ENCODE measurements around the gene MBNL3. TPM values are rescaled to one million over a fixed set of nuclear protein-coding genes. Genes with fewer than 3 reads are reported as not detected.
A peak's percentile ranks its signal among the peaks of the same experiment; 100 is the strongest.

Gene MBNL3, protein sequence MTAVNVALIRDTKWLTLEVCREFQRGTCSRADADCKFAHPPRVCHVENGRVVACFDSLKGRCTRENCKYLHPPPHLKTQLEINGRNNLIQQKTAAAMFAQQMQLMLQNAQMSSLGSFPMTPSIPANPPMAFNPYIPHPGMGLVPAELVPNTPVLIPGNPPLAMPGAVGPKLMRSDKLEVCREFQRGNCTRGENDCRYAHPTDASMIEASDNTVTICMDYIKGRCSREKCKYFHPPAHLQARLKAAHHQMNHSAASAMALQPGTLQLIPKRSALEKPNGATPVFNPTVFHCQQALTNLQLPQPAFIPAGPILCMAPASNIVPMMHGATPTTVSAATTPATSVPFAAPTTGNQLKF
- total RNA-seq = 10 to 100 TPM; 13.7 to 59.9 (median 20.3) TPM

DNA sequence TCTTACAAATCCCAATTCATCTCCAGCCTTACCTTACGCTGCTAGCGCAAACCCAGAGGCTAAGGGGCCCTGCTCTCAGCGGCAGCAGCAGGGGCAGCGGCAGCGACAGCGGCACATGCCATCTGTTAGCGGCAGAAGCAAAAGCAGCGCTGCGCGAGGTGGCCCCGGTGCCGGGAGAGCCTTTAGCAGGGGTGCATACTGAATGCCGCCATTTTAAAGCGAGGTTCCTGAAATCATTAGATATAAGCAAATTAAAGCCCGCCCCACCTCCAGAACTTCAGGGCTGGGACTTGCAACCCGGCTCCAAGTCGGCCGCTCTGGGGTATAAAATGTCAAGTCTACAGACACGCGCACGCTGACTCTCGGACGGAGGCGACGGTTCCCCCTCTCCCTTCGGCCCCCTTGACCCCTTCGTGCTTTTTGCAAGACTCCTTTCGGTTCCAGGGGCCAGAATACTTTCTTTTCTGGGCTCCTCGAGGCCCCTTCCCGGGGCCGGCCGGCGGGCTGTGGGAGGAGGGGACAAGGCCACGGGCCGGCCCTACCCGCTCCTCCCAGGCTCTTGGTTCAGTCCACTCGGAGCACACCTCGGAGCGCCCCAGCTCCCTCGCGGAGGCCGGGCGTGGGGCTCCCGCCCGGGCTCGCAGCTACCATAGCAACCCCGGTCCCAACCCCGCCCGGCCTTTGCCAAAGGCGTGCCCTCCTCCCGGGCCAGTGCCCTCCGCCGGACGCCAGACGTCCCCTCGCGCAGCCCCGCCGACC is at the start of gene MBNL3:
MBNL3 (minus strand) TSS at position 220 of the 759 bp plus-strand sequence. CDS start 49,427 bp downstream, outside the sequence.
- no peak for DNase-seq (ENCODE audit: low spot score)
- ATAC-seq (ENCODE audit: low FRiP score) = peak; percentile 88
- TF ChIP-seq, protein P1, sequence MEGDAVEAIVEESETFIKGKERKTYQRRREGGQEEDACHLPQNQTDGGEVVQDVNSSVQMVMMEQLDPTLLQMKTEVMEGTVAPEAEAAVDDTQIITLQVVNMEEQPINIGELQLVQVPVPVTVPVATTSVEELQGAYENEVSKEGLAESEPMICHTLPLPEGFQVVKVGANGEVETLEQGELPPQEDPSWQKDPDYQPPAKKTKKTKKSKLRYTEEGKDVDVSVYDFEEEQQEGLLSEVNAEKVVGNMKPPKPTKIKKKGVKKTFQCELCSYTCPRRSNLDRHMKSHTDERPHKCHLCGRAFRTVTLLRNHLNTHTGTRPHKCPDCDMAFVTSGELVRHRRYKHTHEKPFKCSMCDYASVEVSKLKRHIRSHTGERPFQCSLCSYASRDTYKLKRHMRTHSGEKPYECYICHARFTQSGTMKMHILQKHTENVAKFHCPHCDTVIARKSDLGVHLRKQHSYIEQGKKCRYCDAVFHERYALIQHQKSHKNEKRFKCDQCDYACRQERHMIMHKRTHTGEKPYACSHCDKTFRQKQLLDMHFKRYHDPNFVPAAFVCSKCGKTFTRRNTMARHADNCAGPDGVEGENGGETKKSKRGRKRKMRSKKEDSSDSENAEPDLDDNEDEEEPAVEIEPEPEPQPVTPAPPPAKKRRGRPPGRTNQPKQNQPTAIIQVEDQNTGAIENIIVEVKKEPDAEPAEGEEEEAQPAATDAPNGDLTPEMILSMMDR (IDR thresholded peaks at IDR 0.05) = no peak

DNA sequence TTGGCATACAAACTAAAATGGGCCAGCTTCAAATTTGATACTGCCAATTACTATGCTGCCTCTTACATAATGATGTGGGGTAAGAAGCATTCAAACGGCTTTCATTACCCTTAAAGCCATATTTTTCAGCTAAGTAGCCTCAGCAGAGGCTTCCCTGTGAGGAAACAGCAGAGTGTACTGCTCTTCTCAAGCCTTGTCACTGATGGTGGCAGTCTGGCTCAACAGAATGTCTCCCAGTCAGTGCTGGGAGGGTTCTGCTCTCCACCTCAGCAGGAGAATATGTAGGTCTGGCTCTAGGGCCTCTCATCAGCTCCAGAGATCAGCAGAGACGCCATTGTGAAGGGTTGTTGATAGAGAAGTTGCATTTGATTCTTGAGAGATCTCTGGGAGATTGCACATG is 44.6 kb upstream of the MBNL3 start:
- TF ChIP-seq, protein P1 (IDR thresholded peaks at IDR 0.05) = no peak
- DNase-seq (ENCODE audit: low spot score) = no peak
- no peak for ATAC-seq (ENCODE audit: low FRiP score)

DNA sequence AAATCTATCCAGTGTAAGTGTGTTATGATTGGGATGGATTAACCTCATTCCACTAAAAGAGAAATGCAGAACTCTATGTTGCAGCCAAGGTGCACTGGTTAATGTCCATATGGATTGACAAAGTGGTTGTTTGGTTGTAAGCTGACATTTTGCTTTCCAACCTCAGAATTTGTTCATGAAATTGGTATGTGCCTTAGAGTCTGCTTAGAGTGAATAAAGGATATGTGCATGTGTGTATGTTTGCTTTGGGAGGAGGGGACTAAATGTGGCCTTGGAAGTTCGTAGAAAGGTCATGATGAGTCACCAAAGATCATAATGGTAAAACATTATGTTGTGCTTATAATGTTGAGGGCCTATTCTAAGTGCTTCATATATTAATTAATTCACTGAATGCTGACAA is 44.1 kb upstream of the MBNL3 start:
- TF ChIP-seq, protein P1 (IDR thresholded peaks at IDR 0.05) = no peak
- ATAC-seq (ENCODE audit: low FRiP score) (no peak), DNase-seq (ENCODE audit: low spot score) (no peak)

DNA sequence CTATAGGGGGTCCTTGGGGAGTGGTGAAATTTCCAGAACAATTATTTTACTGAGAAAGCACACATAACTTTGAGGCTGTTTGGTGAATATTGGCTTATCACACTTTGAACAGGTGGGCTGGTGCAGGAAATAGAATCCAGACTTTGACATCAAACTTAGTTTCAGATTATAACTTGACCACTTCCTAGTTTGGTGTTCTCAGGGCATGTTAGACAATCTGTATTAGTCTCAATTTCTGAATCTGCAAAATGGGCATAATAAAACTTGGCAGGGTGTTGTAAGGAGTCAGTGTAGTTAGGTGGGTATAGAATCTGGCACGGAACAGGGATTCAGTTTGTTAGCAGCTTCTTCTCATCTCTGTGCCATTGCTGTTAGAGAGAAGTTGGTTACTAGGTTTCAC is 43.3 kb upstream of the MBNL3 start:
- ATAC-seq (ENCODE audit: low FRiP score) = no peak
- TF ChIP-seq, protein P1 (IDR thresholded peaks at IDR 0.05) = no peak

DNA sequence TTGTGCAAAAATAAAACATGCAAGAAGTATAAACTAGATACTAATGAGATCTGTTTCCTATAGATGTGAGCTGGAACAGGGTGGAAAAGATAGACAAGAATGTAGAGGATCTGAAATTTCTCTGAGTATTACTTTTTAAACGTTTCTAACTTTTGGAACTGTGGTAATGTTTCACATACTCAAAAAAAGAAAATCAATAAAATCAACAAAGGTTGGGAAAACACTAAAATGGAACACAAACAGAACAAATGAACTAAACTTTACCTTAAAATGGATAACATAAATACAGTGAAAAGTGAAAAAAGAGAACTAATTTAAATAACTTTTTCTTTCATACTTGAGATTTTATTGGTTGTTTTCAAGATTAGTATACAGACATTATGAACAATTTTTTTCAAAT is 32.0 kb upstream of the MBNL3 start:
- DNase-seq (ENCODE audit: low spot score) = no peak
- TF ChIP-seq, protein P1 (IDR thresholded peaks at IDR 0.05) = no peak
- ATAC-seq (ENCODE audit: low FRiP score) = no peak

More for the DNA sequence above, 43.3 kb upstream of the MBNL3 start:
- DNase-seq (ENCODE audit: low spot score) = no peak

DNA sequence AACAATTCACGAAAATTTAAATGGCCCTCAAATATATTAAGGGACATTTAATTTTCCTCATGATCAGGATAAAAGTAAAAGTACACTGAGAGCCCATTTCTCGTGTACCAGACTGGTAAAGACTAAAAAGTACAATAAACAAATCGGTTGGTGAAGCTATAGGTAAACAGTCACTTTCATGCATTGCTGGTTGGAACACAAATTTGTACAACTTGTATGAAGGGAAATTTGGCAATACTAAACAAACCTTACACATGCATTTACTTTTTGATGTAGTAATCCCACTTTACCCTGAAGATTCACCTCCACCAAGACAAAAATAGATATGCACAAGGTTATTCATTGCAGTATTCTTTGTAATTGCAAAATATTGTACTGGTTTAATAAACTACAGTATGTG is 31.4 kb upstream of the MBNL3 start:
- ATAC-seq (ENCODE audit: low FRiP score) (no peak), DNase-seq (ENCODE audit: low spot score) (no peak)
- TF ChIP-seq, protein P1 (IDR thresholded peaks at IDR 0.05) = no peak
